GM23338 (cell line): Measurements from ENCODE around the gene SMARCE1.

Experiments used
- CREB1 ChIP-seq: fragments of 250-450 bp; sonication (Bioruptor Pico); IDR thresholded peaks from 2 replicates; pipeline ENCODE4 v1.5.0; 2020; ENCODE audit warnings: low read depth, mild to moderate bottlenecking, moderate library complexity
- CTCF ChIP-seq, 2 experiments: fragments of 200-600 bp in 1 of 2; sonication (generic) in 1 of 2; conservative IDR thresholded peaks; 2 replicates each; pipeline versions ENCODE4 v1.5.1 to v1.6.1; 2016 to 2017; ENCODE audit warnings: antibody characterized with exemption in 2 of 2, low read depth in 2 of 2, mild to moderate bottlenecking in 2 of 2, moderate library complexity in 1 of 2
- ETS1 ChIP-seq: IDR thresholded peaks from 2 replicates; pipeline ENCODE4 v1.6.1; 2016; ENCODE audit warnings: antibody characterized with exemption
- EZH2 ChIP-seq: fragments of 200-600 bp; sonication (generic); IDR thresholded peaks from one replicate; pipeline ENCODE4 v1.8.0; 2017; ENCODE audit warnings: antibody characterized with exemption, mild to moderate bottlenecking, low read depth; ENCODE audit not compliant: unreplicated experiment
- EZH2phosphoT487 ChIP-seq: fragments of 200-600 bp; sonication (generic); IDR thresholded peaks from one replicate; pipeline ENCODE4 v1.8.1; 2018; ENCODE audit warnings: antibody characterized with exemption; ENCODE audit not compliant: unreplicated experiment
- POLR2AphosphoS5 ChIP-seq: IDR thresholded peaks from 2 replicates; pipeline ENCODE4 v1.6.1; 2016; ENCODE audit warnings: antibody characterized with exemption, low read depth
- STAT1 ChIP-seq: IDR thresholded peaks from one replicate; pipeline ENCODE4 v1.6.1; 2016; ENCODE audit warnings: antibody characterized with exemption; ENCODE audit not compliant: unreplicated experiment

- TF ChIP-seq CTCF (conservative IDR thresholded peaks at IDR 0.05; ENCODE audit: low read depth in 2 of 2) (no peak), ETS1 (no peak), POLR2AphosphoS5 (no peak; the same call in 1 of the 2 replicates), STAT1 (no peak), CREB1 (CRISPR knock-in tag) (no peak), EZH2 (no peak), EZH2phosphoT487 (no peak)
Observed at GRCh38 chr17:40646791-40647623, 611 bp downstream of the SMARCE1 start.
